NCI-H1048 (cell line): ENCODE results near the gene COG7.
"Not testable (repeated sequence)": the region's sequence is repeated elsewhere in the genome, so short reads cannot be mapped to it uniquely, and the experiment has no call there.

ENCODE experiments used
- DNase-seq: peaks from one replicate; lab custom pipeline; 2025; lab: John Stamatoyannopoulos, UW

COG7 gene

DNA sequence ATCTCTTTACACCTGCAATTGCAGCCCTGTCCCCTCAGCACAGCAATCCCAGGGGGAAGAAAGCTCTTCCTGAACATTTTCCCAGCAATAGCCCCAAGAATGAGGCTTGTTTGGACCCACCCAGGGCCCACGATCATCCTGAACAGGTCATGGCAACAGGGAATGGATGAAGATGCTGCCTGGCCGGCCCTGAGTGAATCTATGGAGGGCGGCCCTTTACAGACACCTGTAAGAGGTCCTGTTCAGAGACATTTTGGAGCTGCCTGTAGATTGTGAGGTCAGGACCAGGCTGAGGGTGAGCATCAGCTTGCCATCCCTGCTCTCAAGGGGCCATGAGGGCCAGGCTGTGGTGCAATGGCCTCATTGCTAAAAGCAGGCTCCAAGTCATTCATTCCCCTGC is 69.1 kb downstream of the COG7 start:
- DNase-seq, result no peak

DNA sequence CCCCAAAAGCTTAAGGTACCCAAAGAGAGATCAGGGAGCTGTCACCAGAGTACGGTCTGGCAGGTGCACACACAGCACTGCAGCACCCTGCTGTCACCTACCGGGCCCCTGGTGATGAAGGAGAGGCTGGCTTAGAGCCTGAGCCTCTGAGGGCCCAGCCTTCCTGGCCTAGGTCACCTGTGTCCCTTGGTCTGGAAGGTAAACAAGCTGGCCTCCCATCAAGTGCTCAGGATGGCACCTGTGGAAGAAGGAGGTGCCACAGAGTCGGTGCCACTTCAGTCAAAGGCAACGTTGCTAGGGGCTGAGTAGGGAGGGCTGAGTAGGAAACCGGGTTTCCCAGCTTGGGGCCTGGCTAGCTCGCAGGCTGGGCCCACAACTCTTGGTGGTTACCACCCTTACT is 70.7 kb downstream of the COG7 start:
- no peak for DNase-seq

DNA sequence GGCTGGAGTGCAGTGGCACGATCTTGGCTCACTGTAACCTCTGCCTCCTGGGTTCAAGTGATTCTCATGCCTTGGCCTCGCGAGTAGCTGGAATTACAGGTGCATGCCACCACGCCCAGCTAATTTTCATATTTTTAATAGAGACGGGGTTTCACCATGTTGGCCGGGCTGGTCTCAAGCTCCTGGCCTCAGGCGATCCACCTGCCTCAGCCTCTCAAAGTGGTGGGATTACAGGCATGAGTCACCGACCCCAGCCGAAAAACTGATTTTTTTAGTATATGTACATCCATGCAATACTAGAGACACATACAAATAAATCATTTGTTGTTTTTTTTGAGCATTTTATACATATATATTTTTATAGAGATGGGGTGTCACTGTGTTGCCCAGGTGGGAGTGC is 71.3 kb downstream of the COG7 start:
- not testable (repeated sequence) for DNase-seq

DNA sequence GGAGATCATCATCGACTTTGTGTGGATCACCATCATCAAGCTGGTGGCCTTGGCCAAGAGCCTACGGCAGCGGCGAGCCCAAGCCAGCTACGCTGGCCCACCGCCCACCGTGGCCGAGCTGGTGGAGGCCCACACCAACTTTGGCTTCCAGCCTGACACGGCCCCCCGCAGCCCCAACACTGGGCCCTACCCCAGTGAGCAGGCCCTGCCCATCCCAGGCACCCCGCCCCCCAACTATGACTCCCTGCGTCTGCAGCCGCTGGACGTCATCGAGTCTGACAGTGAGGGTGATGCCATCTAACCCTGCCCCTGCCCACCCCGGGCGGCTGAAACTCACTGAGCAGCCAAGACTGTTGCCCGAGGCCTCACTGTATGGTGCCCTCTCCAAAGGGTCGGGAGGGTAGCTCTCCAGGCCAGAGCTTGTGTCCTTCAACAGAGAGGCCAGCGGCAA is 72.5 kb downstream of the COG7 start:
- DNase-seq, result no peak

DNA sequence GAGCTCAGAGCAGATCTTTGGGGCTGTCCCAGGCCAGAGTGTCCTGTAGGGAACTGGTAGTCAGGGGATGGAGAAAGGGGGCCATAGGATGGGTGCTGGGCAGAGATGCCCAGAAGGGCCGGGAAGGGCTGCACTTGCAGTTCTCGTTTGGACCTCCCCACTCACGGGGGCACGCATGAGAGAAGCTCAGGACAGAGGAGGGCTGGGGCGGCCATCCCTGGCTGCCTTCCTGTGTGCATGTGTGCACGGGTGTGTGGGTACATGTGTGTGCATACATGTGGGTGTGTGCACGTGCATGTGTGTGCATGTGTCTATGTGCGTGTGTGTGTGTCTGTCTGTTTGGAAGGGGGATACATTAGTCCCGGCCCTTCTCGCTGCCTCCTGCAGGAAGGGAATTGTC is 73.3 kb downstream of the COG7 start:
- no peak for DNase-seq

DNA sequence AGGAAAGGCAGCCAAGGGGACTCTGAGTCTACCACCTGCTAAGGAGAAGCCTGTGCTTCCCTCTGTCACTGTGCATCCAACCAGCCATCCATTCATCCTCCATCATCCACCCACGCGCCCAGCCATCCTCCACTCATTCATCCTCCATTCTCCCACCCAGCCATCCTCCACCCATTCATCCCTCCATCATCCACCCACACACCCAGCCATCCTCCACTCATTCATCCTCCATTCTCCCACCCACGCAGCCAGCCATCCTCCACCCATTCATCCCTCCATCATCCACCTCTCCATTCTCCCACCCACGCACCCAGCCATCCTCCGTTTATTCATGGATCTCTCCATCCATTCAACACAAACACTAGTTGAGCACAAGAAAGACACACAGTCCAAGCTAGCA is 74.1 kb downstream of the COG7 start:
- no peak for DNase-seq

DNA sequence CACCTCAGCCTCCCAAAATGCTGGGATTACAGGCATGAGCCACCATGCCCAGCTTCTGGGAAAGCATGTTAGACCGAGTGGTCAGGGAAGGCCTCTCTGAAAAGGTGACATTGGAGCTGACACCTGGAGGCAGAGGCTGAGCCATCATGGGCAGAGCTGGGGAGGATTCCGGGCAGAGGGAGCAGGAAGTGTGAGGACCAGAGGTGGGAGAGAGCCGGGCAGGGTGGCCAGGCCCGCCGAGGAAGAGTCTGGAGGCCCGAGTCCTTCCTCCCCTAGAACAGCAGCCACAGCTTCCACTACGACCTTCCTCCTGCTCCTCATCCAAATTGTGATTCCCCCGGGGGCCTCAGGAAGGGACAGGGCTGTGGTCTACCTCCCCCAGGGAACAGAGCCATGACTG is 74.7 kb downstream of the COG7 start:
- DNase-seq, result no peak

DNA sequence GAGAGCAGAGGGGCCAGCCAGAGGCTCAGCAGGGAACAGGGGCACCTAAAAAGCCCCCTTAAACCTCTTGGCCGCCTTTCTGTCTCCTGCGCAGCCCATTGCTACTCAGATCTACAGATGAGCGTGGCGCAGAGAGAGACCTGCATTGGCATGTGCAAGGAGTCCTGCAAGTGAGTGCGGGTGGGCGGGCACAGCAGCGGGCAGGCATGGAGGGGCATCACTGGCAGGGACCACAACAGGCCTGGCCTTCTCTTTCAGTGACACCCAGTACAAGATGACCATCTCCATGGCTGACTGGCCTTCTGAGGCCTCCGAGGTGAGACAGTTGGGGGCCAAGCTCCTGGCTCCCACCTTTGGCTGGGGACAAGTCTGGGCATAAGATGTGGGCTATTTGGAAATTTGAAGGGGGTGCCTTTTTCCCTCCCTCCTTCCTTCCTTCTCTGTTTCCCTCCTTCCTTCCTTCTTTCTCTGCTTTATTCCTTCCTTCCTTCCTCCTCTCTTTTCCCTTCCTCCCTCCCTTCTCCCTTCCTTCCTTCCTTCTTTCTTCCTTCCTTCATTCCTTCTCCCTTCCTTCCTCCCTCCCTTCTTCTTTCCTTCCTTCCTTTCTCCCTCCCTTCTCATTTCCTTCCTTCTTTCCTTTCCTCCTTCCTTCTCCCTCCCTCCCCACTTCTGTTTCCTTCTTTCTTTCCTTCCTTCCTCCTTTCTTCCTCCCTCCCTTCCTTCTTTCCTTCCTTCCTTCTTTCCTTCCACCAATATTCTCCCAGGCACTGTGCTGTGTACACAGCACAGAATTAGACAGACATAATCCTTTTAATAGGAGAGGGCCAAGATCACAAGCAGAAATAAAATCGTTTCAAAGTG is 75.7 kb downstream of the COG7 start:
- DNase-seq, result no peak

DNA sequence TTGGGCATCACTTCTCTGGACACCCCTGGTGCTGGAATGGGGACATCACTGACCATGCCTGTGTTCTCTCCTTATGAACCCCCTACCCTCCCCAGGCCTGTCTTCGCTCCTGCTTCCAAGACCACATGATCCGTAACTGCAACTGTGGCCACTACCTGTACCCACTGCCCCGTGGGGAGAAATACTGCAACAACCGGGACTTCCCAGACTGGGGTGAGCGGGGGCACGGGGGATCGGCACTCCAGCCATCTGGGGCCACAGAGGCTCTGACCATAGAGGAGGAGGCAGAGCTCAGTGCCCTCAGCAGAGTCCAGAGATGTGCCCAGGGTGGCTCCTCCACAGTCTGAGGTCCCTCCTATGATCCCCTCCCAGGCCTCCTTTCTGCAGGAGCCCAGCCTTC is 77.3 kb downstream of the COG7 start:
- DNase-seq, result no peak

DNA sequence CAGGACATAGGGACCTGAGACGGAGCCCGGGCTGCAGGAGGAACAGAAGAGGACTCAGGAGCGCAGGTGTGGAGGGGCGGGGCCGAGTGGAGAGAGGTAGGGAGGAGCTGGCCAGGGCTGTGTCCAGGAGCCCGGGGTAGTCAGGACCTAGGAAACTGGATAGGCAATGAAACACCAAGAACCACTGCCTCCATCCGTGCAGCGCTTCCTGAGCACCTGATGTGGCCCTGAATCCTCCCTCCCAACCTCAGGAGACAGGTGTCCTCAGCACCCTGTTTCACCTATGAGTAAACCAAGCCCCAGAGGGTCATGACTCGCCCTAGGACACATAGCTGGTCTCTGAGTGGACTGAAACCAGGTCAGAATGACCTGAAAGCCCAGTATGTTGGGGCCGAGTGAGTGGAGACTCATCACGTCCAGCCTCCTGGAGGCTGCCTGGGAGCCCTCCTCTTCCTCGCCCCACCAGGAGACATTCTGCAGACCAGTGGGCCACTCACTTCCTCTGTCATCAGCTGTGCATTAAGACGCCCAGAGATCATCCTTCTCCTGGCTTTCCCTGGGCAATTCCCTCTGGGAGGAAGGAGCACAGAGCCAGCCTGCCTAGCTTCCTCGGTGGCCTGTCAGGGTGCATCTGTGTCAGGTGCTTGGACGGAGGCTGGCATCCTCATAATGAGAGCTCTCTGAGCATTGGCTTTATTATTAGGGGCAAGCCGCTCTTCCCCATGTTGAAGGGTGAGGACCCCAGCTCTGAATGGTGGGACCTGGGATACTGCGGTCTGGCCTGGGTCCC is 78.1 kb downstream of the COG7 start:
- no peak for DNase-seq

DNA sequence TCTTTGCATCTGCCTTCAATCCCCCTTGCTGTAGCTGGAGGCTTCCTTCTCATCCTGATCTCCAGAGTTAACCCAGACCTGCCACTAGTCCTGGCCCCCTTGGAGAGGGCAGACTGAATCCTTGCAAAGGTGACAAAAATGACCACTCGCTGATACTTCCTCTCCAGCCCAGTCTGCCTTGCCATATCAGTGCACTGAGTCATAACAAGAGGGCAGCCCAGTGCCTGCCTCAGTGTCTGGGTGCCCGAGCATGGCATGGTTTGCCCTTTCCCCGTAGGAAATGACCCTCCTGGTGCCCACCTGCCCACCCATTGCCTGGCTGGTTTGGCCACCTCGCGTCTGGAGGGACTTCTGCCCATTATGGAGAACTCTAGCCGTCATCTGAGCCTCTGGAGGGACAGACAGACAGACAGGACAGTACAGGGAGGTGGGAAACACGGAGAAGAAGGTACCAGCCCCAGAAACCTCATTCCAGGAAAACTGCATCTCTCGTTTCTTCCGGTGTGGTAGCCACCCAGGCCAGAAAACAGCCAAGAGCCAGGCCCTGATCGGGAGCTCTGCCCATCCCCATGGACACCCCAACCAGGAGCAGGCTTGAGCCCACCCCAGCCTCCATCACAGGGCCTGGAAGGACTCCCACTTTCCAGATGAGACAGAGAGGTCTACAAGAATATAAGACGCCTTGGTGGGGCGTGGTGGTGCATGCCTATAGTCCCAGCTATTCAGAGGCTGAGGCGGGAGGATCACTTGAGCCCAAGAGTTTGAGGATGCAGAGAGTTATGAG is 79.4 kb downstream of the COG7 start:
- DNase-seq, result no peak

DNA sequence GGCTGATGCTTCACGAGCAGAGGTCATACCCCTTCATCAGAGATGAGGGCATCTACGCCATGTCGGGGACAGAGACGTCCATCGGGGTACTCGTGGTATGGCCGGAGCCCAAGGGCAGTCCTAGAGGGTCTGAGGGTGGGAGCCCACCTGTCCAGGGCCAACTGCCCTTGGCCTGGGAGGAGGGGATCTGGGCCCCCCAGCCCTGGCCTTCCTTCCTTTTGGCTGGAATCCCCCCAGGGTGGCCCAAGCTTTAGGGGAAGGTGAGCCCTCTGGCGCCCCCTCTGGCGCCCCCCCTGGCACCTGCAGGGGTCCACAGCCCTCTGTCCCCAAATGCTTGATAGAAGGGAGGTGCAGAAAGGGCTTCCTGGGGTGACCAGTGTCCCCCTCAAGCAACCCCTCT is 81.6 kb downstream of the COG7 start:
- DNase-seq, result no peak

DNA sequence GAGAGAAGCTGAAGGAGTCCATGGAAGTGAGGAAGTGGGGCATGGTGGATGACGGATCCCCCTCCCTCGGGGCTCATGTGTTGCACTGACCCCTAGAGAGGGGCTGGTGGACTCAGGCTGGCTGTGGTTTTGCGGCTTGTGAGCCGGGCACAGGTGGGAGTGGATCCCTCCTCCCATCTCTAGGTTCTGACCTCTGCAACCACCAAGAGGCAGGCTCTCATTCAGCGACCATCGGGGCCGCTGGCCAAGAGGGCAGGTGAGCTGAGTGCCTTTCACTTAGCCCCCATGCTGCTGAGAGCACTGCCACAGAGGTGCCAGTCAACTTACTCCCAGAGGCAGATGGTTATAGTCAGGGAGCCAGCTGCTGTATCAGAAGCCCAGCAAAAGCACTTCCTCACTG is 83.6 kb downstream of the COG7 start:
- no peak for DNase-seq

DNA sequence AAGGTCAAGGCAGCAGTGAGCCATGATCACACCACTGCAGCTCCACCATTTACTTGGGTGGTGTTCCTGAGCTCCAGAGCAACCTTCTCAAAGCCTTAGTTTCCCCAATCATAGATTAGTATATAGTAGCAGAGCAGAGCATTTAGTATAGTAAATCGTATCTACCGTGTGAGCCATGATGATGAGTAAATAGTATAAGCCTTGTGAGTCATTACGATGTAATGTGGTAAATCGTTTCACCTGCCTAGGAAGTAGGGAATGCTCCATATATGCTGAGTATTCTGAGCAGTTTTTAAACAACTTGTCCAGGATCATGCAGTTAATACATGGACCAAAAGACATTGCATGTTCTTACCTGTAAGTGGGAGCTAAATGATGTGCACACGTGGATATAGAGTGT is 84.5 kb downstream of the COG7 start:
- no peak for DNase-seq

DNA sequence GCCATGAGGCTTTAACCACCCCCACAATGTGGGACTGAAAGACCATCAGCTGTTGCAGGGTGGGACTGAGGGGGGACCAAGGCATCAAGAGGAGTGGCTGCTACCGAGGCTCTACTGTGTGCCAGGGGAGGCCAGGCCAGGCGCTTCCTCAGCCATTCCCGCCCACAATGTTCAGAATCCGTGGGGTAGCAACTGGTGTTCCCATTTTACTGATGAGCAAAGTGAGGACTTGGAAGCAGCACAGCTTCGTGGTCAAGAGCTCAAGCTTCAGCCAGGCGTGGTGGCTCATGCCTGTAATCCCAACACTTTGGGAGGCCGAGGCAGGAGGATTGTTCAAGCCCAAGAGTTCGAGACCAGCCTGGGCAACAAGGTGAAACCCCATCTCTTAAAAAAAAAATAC is 85.0 kb downstream of the COG7 start:
- DNase-seq, result no peak

DNA sequence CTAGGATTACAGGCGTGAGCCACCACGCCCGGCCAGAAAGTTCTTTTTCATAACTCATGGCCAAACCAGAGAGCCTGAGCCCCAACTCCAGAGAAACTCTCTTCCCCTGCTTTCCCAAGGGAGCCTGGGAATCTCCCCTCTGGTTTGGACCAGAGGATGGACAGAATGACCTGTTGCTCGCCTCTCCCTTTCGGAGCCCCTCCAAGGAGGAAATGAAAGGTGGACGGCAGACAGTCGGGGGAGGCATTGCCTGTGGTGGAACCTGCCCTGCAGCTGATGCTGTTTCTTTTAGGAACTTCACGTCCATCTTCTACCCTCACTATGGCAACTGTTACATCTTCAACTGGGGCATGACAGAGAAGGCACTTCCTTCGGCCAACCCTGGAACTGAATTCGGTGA is 85.4 kb downstream of the COG7 start:
- no peak for DNase-seq

DNA sequence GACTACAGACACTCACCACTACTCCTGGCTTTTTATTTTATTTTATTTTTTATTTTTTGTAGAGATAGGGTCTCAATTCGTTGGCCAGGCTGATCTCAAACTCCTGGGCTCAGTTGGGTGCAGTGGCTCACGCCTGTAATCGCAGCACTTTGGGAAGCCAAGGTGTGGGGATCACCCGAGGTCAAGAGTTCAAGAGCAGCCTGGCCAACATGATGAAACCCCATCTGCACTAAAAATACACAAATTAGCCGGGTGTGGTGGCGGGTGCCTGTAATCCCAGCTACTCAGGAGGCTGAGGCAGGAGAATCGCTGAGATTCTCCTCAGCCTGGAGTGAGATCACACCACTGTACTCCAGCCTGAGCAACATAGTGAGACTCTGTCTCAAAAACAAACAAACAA is 86.6 kb downstream of the COG7 start:
- not testable (repeated sequence) for DNase-seq

DNA sequence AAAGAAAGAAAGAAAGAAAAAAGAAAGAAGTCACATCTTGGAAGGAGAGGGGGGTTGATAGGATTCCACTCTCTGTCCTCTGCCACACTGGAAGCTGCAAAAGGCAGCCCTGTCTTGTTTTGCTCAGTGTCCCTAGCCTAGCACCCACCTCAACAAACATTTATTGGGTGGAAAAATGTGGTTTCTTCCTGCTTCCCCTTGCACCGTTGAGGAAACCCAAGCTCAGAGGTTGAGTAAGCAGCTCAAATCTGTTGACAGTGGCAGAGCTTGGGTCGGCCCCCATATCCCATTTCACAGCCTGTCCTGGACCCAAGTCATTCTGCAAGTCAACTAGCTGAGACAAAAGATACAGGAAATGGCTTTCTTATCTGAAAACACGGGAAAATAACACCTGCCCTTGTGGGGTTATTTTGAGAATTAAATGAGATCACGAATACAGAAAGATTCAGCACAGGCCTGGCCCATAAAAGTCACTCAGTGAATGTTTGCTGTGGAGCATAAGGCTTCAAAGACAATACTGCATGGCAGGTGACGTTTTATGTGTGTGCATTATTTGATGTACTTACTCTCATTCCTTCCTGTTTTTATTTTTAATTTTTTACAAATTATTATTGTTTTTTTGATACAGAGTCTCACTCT is 87.3 kb downstream of the COG7 start:
- no peak for DNase-seq

DNA sequence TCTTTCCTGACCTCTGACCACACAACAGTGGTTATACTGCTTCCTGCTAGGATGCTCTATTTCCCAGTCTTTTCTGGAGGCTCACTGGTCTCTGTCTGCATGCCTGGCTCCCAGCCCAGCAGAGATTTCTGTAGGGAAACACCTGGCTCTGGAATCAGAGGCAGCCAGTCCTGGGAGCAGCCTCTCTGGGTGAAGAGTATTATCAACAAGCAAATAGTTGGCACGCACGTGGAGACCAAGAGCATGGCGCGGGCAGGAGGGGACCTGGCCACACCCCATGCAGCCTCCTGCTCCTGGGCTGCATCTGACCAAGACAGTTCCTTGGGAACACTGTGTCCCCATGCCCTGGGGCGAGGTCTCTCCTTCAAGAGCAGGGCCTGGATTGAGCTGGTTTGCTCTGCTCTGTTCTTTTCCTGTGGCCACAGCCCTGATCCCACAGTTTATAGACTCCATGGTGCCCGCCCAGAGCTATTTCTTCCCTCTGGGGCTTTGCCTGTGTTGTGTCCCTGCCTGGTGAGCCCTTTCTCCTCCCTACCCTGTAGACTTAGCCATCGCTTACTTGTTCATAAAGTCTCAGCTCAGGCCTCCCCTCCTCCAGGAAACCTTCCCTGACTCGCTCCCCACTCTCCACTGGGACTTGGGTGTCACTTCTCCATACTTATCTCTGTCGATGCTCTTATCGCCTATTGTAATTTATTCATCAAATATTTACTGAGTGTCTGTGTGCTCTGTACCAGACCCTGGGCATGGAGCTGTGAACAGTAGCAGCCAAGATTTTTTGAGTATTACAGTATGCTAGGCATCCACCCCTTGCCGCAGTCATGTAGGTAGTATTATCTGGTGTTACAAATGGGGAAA is 90.3 kb downstream of the COG7 start:
- no peak for DNase-seq

DNA sequence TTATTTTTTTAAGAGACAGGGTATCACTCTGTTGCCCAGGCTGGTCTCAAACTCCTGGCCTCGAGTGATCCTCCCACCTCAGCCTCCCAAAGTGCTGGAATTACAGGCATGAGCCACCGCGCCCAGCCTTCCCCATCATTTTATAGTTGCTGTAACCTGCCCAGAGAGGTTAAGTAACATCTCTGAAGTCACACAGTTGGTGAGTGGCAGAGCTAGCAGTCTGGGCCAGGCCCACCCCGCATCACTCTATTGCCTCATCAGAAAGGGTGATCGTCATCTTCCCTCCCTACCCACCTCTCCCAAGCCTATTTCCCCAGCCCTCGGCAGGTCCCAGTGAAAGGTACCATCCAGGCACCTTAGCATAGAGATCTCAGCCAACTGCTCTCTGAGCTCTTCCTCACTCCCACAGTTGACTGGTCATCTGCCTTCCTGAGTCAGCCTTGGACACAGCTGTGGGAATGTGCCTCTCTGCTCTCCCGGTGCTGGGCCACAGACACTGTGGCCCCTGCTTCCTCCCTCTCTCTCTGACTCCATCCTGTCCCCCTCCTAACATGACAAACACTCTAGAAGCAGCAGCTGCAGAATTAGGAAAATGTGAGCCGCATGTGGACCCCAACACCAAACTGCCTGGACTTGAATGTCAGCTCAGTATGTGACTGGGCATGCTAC is 93.8 kb downstream of the COG7 start:
- no peak for DNase-seq
